Thyroid gland (tissue), 4 donors: ENCODE data around the gene TSPAN4. TPM values are rescaled to one million over a fixed set of nuclear protein-coding genes. Genes with fewer than 3 reads are reported as not detected.
A peak's percentile ranks its signal among the peaks of the same experiment; 100 is the strongest.

Experiments
- DNase-seq, 2 donors: peaks; one replicate each; pipeline ENCODE4 v3.0.0-alpha.2; 2019
- H3K27ac ChIP-seq, 3 donors: fragments of 200-600 bp; sonication (generic); 1 replicate in 2 of 3; 2 replicates in 1 of 3; pipeline ENCODE4 v1.5.1; 2016 to 2019; ENCODE audit warnings: mild to moderate bottlenecking in 1 of 3, moderate library complexity in 1 of 3
- H3K27me3 ChIP-seq: fragments of 200-600 bp; sonication (generic); one replicate; pipeline ENCODE4 v1.5.1; 2019
- H3K36me3 ChIP-seq, 2 donors: fragments of 200-600 bp; sonication (generic); one replicate each; pipeline ENCODE4 v1.5.1; 2016 to 2019
- H3K4me1 ChIP-seq, 2 donors: fragments of 200-600 bp; sonication (generic); one replicate each; pipeline ENCODE4 v1.5.1; 2017 to 2019
- H3K4me3 ChIP-seq, 3 donors: fragments of 200-600 bp; sonication (generic); replicated peaks in 1 of 3; 1 replicate in 2 of 3; 2 replicates in 1 of 3; pipeline ENCODE4 v1.5.1; 2016; ENCODE audit warnings: mild to moderate bottlenecking in 1 of 3
- H3K9me3 ChIP-seq: fragments of 200-600 bp; sonication (generic); one replicate; pipeline ENCODE4 v1.5.1; 2017
- POLR2A ChIP-seq, 2 donors: fragments of 450-650 bp; IDR thresholded peaks; one replicate each; pipeline ENCODE4 v1.6.1; 2017; ENCODE audit warnings: antibody characterized with exemption in 2 of 2, mild to moderate bottlenecking in 2 of 2, moderate library complexity in 1 of 2
- WGBS, 2 donors: methylation state at CpG; one replicate each; pipeline ENCODE4 v1.1.5; 2017; 5-methylcytosine and 5-hydroxymethylcytosine counted together
- intact Hi-C: fragments of 100-400 bp; cut with DNase I; formaldehyde crosslinking; loops from one replicate; pipeline ENCODE4 v1.15.1; 2023
- total RNA-seq, 4 donors: library from RNA; depleted of rRNA; stranded (reverse); fragments of >200 nt; gene quantifications; one replicate each; pipeline ENCODE4 v1.2.3, GENCODE V29; 2016
- TF ChIP-seq, protein P1 (sequence below), 6 experiments: fragments of 200-600 bp in 3 of 6; fragments of 450-650 bp in 3 of 6; sonication (generic) in 3 of 6; IDR thresholded peaks; one replicate each; pipeline ENCODE4 v1.5.1; 2016 to 2019; ENCODE audit warnings: antibody characterized with exemption in 6 of 6, mild to moderate bottlenecking in 2 of 6, inconsistent platforms in 1 of 6, moderate library complexity in 1 of 6

TSPAN4 gene
- total RNA-seq, 4 donors from 2014 or later: 86.1 to 127 (median 107) TPM

DNA sequence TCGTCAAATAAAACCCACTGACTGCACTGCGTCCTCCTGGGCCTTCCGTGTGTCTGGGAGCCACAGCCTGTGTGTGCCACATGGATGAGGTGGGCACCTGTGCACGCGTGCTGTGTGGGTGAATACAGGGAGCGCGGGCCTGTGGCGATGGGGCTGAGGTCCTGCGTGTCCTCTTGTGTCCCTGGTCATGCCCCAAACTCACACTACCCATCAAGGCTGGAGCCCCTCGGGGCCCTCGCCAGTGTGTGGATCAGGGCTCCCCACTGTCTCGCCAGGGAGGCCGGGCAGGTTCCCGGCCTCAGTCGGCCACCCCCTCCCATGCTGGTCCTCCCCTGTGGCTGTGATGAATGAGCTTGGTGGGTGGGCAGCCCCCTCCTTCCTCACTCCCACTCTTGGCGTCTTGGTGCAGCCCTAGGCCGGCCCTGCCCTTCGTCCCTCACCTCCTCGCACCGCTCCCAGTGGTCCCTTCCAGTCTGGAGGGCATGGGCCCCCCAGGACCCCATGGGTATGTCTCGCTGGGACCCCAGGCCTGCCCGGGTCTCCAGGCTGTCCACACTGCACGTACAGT lies 10.6 kb upstream of the TSPAN4 start:
- Histone ChIP-seq H3K4me3 (peak overlapping the region in 1 of 3 donors; percentile 67), H3K36me3 (peaks cover 10 to 11% of the 10 kb centered on the region in 2 donors), H3K27me3 (no peaks in the 10 kb centered on the region), H3K4me1 (peaks cover 60 to 70% of the 10 kb centered on the region in 2 donors), H3K27ac (peak overlapping the region in 1 of 3 donors; percentile 56), H3K9me3 (no peaks in the 10 kb centered on the region)
- no peak for TF ChIP-seq POLR2A (IDR thresholded peaks at IDR 0.05)
- TF ChIP-seq, protein P1, sequence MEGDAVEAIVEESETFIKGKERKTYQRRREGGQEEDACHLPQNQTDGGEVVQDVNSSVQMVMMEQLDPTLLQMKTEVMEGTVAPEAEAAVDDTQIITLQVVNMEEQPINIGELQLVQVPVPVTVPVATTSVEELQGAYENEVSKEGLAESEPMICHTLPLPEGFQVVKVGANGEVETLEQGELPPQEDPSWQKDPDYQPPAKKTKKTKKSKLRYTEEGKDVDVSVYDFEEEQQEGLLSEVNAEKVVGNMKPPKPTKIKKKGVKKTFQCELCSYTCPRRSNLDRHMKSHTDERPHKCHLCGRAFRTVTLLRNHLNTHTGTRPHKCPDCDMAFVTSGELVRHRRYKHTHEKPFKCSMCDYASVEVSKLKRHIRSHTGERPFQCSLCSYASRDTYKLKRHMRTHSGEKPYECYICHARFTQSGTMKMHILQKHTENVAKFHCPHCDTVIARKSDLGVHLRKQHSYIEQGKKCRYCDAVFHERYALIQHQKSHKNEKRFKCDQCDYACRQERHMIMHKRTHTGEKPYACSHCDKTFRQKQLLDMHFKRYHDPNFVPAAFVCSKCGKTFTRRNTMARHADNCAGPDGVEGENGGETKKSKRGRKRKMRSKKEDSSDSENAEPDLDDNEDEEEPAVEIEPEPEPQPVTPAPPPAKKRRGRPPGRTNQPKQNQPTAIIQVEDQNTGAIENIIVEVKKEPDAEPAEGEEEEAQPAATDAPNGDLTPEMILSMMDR (IDR thresholded peaks at IDR 0.05): no peak
- DNase-seq: no peak
- WGBS, 2 donors: 73 to 79% methylated on average over 8 to 23 of the region's 23 CpGs
- intact Hi-C loops: no loop called here

DNA sequence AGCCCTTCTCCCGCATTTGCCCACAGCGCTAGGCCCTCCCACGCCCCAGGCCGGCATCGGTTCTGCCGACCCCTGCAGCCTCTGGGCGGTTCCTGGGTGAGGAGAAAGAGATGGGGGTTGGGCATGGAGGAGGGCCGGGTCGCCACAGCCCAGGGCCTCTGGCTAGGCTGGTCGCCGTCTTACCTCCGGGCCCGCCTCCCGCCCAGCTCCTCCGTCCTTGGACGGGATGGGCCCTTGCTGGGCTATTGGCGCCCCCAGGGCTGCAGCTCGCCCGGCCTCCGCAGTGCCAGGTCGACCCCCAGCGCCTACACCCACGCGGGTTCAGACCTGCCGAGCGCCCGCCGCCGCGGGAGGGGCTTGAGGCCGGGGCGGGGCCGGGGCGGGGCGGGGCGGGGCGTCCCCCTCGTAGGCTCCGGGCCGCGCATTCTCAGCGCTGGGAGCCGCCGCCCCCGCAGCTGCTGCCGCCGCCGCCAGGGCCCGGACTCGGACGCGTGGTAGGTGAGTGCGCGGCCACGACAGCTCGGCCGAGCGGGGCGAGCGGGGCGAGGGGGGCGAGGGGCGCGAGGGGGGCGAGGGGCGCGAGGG lies 10.0 kb upstream of the TSPAN4 start, which contains the start of gene CD151:
CD151 (plus strand) TSS at position 424 of the 585 bp plus-strand sequence. CDS start 3,118 bp downstream, outside the sequence.
- no peak for TF ChIP-seq POLR2A (IDR thresholded peaks at IDR 0.05)
- TF ChIP-seq, protein P1 (IDR thresholded peaks at IDR 0.05): peak in 1 of 6 experiments; percentile 22
- H3K4me1 ChIP-seq: peaks cover 56 to 65% of the 10 kb centered on the region in 2 donors
- 9% methylated on average over 16 of the region's 67 CpGs; no CpG with 5 or more reads in 1 of the 2 donors for WGBS, 2 donors

DNA sequence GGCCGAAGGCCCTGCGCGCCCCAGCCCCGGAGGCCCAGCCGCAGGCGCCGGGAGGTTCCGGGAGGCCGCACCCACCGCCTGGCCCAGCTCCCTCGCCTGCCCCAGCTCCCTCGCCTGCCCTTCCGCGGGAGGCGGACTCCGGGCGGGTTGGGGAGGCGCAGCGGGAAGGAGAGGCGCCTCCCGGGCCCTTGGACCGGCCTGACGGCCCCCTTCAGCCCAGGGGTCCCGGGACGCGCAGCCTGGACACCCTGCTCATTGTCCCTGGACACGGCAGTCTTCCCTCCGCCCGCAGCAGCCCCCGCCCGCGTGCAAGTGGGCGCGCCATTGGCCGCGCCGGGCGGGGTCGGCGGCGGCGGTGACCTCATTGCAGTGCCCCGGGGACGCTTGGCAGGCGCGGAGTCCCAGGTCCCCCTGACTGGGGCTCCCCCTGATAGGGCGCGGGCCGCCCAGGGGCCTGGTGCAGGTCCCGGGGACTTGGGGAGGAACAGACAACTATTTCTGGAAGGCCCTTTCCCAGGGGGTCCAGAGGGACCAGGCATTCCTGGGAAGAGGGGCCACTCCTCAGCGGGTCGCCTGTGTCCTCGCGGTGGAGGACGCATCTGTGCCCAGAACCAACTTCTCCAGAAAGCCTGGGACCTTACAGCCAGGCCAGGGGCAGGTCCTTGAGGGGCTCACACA lies 9.4 kb upstream of the TSPAN4 start:
- Histone ChIP-seq H3K4me3 (peak overlapping the region; percentile 60 to 77 (median 67)), H3K27ac (peak overlapping the region; percentile 50 to 79 (median 74)), H3K36me3 (peaks cover 16 to 21% of the 10 kb centered on the region in 2 donors), H3K4me1 (peaks cover 52 to 58% of the 10 kb centered on the region in 2 donors), H3K27me3 (no peaks in the 10 kb centered on the region), H3K9me3 (no peaks in the 10 kb centered on the region)
- intact Hi-C loops: no loop called here
- DNase-seq: peak; percentile 59 to 60
- peak; percentile 25 to 51 for TF ChIP-seq POLR2A (IDR thresholded peaks at IDR 0.05)
- TF ChIP-seq, protein P1 (IDR thresholded peaks at IDR 0.05): peak in 1 of 6 experiments; percentile 4
- 0 to 2% methylated on average over 11 to 25 of the region's 55 CpGs for WGBS, 2 donors

More for the DNA sequence above, 10.0 kb upstream of the TSPAN4 start, which contains the start of gene CD151:
- intact Hi-C loops: no loop called here
- H3K4me3 ChIP-seq: peak within 1 kb of the TSS; percentile 60 to 77 (median 67)
- H3K27me3 ChIP-seq: no peaks in the 10 kb centered on the region
- DNase-seq: peak; percentile 53 to 71
- peak within 1 kb of the TSS; percentile 50 to 79 (median 74) for H3K27ac ChIP-seq
- H3K9me3 ChIP-seq: no peaks in the 10 kb centered on the region
- H3K36me3 ChIP-seq: peaks cover 15 to 16% of the 10 kb centered on the region in 2 donors

DNA sequence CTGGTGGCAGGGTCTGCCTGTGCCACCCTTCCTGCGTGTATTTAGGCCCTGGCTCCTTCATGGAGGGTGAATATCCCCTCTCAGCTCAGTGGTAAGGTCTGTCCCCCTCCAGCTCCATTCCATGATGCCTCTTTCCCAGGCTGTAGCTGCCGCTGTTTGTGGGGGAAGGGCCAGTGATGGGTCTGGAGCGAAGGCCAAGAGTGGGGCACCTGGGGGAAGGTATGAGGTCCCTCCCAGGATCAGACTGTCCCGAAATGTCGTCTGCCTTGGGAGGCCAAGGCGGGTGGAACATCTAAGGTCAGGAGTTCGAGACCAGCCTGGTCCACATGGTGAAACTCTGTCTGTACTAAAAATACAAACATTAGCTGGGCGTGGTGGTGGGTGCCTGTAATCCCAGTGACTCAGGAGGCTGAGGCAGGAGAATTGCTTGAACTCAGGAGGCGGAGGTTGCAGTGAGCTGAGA lies 8.8 kb upstream of the TSPAN4 start:
- 54 to 72% methylated on average over 8 to 9 of the region's 9 CpGs for WGBS, 2 donors
- TF ChIP-seq POLR2A (IDR thresholded peaks at IDR 0.05): no peak
- TF ChIP-seq, protein P1 (IDR thresholded peaks at IDR 0.05): no peak
- H3K36me3 ChIP-seq: peaks cover 23 to 27% of the 10 kb centered on the region in 2 donors
- no peaks in the 10 kb centered on the region for H3K9me3 ChIP-seq
- H3K4me1 ChIP-seq: peaks cover 47 to 53% of the 10 kb centered on the region in 2 donors
- no peak for DNase-seq
- no peaks in the 10 kb centered on the region for H3K27me3 ChIP-seq
- peak overlapping the region; percentile 50 to 79 (median 74) for H3K27ac ChIP-seq
- peak overlapping the region in 2 of 3 donors; percentile 67 to 77 for H3K4me3 ChIP-seq
- intact Hi-C loops: no loop called here
